OCI-LY7 (cell line): Measurements from ENCODE around the gene ZNF488.

Experiments
- CTCF ChIP-seq: fragments of 200-600 bp; sonication (generic); conservative IDR thresholded peaks from 2 replicates; pipeline ENCODE4 v1.5.1; 2014; ENCODE audit warnings: mild to moderate bottlenecking, antibody characterized with exemption, low read length, moderate library complexity, mixed read lengths
- EZH2phosphoT487 ChIP-seq: fragments of 200-600 bp; sonication (generic); IDR thresholded peaks from 2 replicates; pipeline ENCODE4 v1.6.1; 2018; ENCODE audit warnings: low read depth, borderline replicate concordance, mild to moderate bottlenecking, mixed run types, antibody characterized with exemption, low read length, moderate library complexity, mixed read lengths

GRCh38 chr10:47381427-47382379 is 2.4 kb downstream of the ZNF488 start:
- no peak for TF ChIP-seq CTCF
- no peak for TF ChIP-seq EZH2phosphoT487
